Prostate gland (tissue), 2 donors: ENCODE data around the gene ATXN7. TPM values are rescaled to one million over a fixed set of nuclear protein-coding genes. Genes with fewer than 3 reads are reported as not detected.

Experiments
- DNase-seq: peaks from one replicate; pipeline ENCODE4 v3.0.0-alpha.2; 2019; ENCODE audit warnings: low spot score
- H3K27ac ChIP-seq, 2 donors: fragments of 200-600 bp; sonication (generic); 2 replicates each; pipeline ENCODE4 v1.5.1; 2017 to 2019
- H3K27me3 ChIP-seq: fragments of 200-600 bp; sonication (generic); replicated peaks from 2 replicates; pipeline ENCODE4 v1.5.1; 2019; ENCODE audit not compliant: insufficient read depth
- H3K36me3 ChIP-seq, 2 donors: fragments of 200-600 bp; sonication (generic); 1 replicate in 1 of 2; 2 replicates in 1 of 2; pipeline versions ENCODE4 v1.5.1 to v1.8.1; 2017 to 2019
- H3K4me1 ChIP-seq: fragments of 200-600 bp; sonication (generic); replicated peaks from 2 replicates; pipeline ENCODE4 v1.5.1; 2019
- H3K4me3 ChIP-seq, 2 donors: fragments of 200-600 bp; sonication (generic); 2 replicates each; pipeline ENCODE4 v1.5.1; 2017 to 2019
- H3K9me3 ChIP-seq: fragments of 200-600 bp; sonication (generic); 2 replicates; pipeline ENCODE4 v1.5.1; 2017
- CTCF ChIP-seq, 4 experiments: fragments of 200-600 bp in 2 of 4; fragments of 450-650 bp in 2 of 4; sonication (generic) in 2 of 4; IDR thresholded peaks; 1 replicate in 3 of 4; 2 replicates in 1 of 4; pipeline ENCODE4 v1.5.1; 2016 to 2019; ENCODE audit warnings: antibody characterized with exemption in 4 of 4, mild to moderate bottlenecking in 2 of 4, moderate library complexity in 2 of 4
- POLR2A ChIP-seq: fragments of 450-650 bp; IDR thresholded peaks from one replicate; pipeline ENCODE4 v1.6.1; 2016; ENCODE audit warnings: antibody characterized with exemption, mild to moderate bottlenecking
- POLR2AphosphoS5 ChIP-seq: sonication (generic); formaldehyde crosslinking; IDR thresholded peaks from one replicate; pipeline ENCODE4 v1.6.1; 2017; ENCODE audit warnings: antibody characterized with exemption
- WGBS: methylation state at CpG from one replicate; pipeline ENCODE4 v1.1.5; 2018; 5-methylcytosine and 5-hydroxymethylcytosine counted together
- intact Hi-C: fragments of 100-400 bp; cut with DNase I; formaldehyde crosslinking; loops from one replicate; pipeline ENCODE4 v1.14.2; 2022
- total RNA-seq, 2 donors: library from RNA; depleted of rRNA; stranded (reverse); fragments of >200 nt; gene quantifications; one replicate each; pipeline ENCODE4 v1.1.0, GENCODE V29; 2016

ATXN7 gene
- total RNA-seq, 2 donors from 2014 or later, result 18.0 to 30.8 TPM

GRCh38 chr3:64002233-64002632 is 138.6 kb downstream of the ATXN7 start:
- no peak for DNase-seq
- peaks cover 7% of the 10 kb centered on the region for H3K4me1 ChIP-seq
- 95% methylated on average over 4 of the region's 4 CpGs for WGBS
- no peak overlapping the region for H3K4me3 ChIP-seq
- H3K27ac ChIP-seq, result no peak overlapping the region
- intact Hi-C loops, result no loop called here
- no peaks in the 10 kb centered on the region for H3K36me3 ChIP-seq
- no peaks in the 10 kb centered on the region for H3K27me3 ChIP-seq
- no peaks in the 10 kb centered on the region for H3K9me3 ChIP-seq
- no peak for TF ChIP-seq POLR2AphosphoS5
- TF ChIP-seq CTCF (IDR thresholded peaks at IDR 0.05), result no peak
- no peak for TF ChIP-seq POLR2A

- 71% methylated on average over 2 of the region's 2 CpGs for WGBS
- Histone ChIP-seq H3K4me3 (no peak overlapping the region), H3K27ac (no peak overlapping the region), H3K27me3 (no peaks in the 10 kb centered on the region), H3K9me3 (no peaks in the 10 kb centered on the region), H3K4me1 (peaks cover 7% of the 10 kb centered on the region), H3K36me3 (no peaks in the 10 kb centered on the region)
- DNase-seq, result no peak
- intact Hi-C loops, result no loop called here
- TF ChIP-seq POLR2AphosphoS5 (no peak), POLR2A (no peak), CTCF (IDR thresholded peaks at IDR 0.05) (no peak)
These were observed 139.9 kb downstream of the ATXN7 start for GRCh38 chr3:64003589-64003988.

- H3K4me1 ChIP-seq, result no peaks in the 10 kb centered on the region
- peaks cover 0 to 2% of the 10 kb centered on the region in 2 donors for H3K36me3 ChIP-seq
- WGBS, result 75% methylated on average over 2 of the region's 2 CpGs
- H3K9me3 ChIP-seq, result no peaks in the 10 kb centered on the region
- H3K27ac ChIP-seq, result no peak overlapping the region
- DNase-seq, result no peak
- H3K27me3 ChIP-seq, result no peaks in the 10 kb centered on the region
- TF ChIP-seq CTCF (IDR thresholded peaks at IDR 0.05), result no peak
- intact Hi-C loops, result no loop called here
- no peak overlapping the region for H3K4me3 ChIP-seq
These were observed 144.3 kb downstream of the ATXN7 start for GRCh38 chr3:64008017-64008416.

GRCh38 chr3:64008487-64009351 is 145.1 kb downstream of the ATXN7 start:
- Histone ChIP-seq H3K4me1 (no peaks in the 10 kb centered on the region), H3K36me3 (peaks cover 0 to 2% of the 10 kb centered on the region in 2 donors), H3K27ac (no peak overlapping the region), H3K27me3 (no peaks in the 10 kb centered on the region), H3K4me3 (no peak overlapping the region), H3K9me3 (no peaks in the 10 kb centered on the region)
- 44% methylated on average over 7 of the region's 7 CpGs for WGBS
- intact Hi-C loops, result no loop called here
- TF ChIP-seq CTCF (IDR thresholded peaks at IDR 0.05) (no peak), POLR2A (no peak), POLR2AphosphoS5 (no peak)
- no peak for DNase-seq

GRCh38 chr3:64009528-64009927 is 145.9 kb downstream of the ATXN7 start:
- Histone ChIP-seq H3K4me1 (no peaks in the 10 kb centered on the region), H3K9me3 (no peaks in the 10 kb centered on the region), H3K36me3 (peaks cover 0 to 2% of the 10 kb centered on the region in 2 donors), H3K27me3 (no peaks in the 10 kb centered on the region), H3K4me3 (no peak overlapping the region), H3K27ac (no peak overlapping the region)
- TF ChIP-seq POLR2A, result no peak
- TF ChIP-seq CTCF (IDR thresholded peaks at IDR 0.05), result no peak
- TF ChIP-seq POLR2AphosphoS5, result no peak
- WGBS, result 88% methylated on average over 7 of the region's 7 CpGs
- intact Hi-C loops, result no loop called here
- no peak for DNase-seq
